OCI-LY1 (cell line): ENCODE data around the gene FHL2.

Source experiments
- H2AFZ ChIP-seq: fragments of 200-600 bp; sonication (generic), shearing (Covaris generic); 2 replicates; pipeline ENCODE4 v1.6.0; 2014; ENCODE audit warnings: antibody characterized with exemption, mild to moderate bottlenecking, low read length
- H3F3A ChIP-seq: fragments of 200-600 bp; sonication (generic), shearing (Covaris generic); 2 replicates; pipeline ENCODE4 v1.6.0; 2014; ENCODE audit warnings: mild to moderate bottlenecking, antibody characterized with exemption, low read length, moderate library complexity; ENCODE audit not compliant: insufficient read depth
- H3K27ac ChIP-seq: fragments of 200-600 bp; sonication (generic); 2 replicates; pipeline ENCODE4 v1.5.1; 2014; ENCODE audit warnings: low read length, mixed run types, mild to moderate bottlenecking, low read depth; ENCODE audit not compliant: poor library complexity, severe bottlenecking
- H3K27me3 ChIP-seq: fragments of 200-600 bp; sonication (generic); 2 replicates; pipeline ENCODE4 v1.6.0; 2014; ENCODE audit warnings: antibody characterized with exemption, mild to moderate bottlenecking, low read length, moderate library complexity; ENCODE audit not compliant: insufficient read depth
- H3K36me3 ChIP-seq: fragments of 200-600 bp; sonication (generic); 2 replicates; pipeline ENCODE4 v1.6.1; 2014; ENCODE audit warnings: mild to moderate bottlenecking, antibody characterized with exemption, low read length, moderate library complexity, mixed read lengths; ENCODE audit not compliant: insufficient read depth
- H3K4me1 ChIP-seq: fragments of 200-600 bp; sonication (generic); 2 replicates; pipeline ENCODE4 v1.5.1; 2014; ENCODE audit warnings: mild to moderate bottlenecking, low read length, moderate library complexity; ENCODE audit not compliant: insufficient read depth, severe bottlenecking
- H3K4me2 ChIP-seq: fragments of 200-600 bp; sonication (generic), shearing (Covaris generic); 2 replicates; pipeline ENCODE4 v1.6.1; 2014; ENCODE audit warnings: low read length
- H3K4me3 ChIP-seq: fragments of 200-600 bp; sonication (generic); 2 replicates; pipeline ENCODE4 v1.5.1; 2014; ENCODE audit warnings: low read length, low read depth, mild to moderate bottlenecking, mixed read lengths; ENCODE audit not compliant: poor library complexity, severe bottlenecking
- H3K79me2 ChIP-seq: fragments of 200-600 bp; shearing (Covaris generic); 2 replicates; pipeline ENCODE4 v1.6.1; 2016; ENCODE audit warnings: mixed run types, low read length, mixed read lengths; ENCODE audit not compliant: insufficient read depth
- H3K9ac ChIP-seq: fragments of 200-600 bp; sonication (generic), shearing (Covaris generic); 2 replicates; pipeline ENCODE4 v1.6.1; 2014; ENCODE audit warnings: mild to moderate bottlenecking, low read length, mixed read lengths
- H3K9me2 ChIP-seq: fragments of 200-600 bp; sonication (generic), shearing (Covaris generic); 2 replicates; pipeline ENCODE4 v1.6.1; 2014; ENCODE audit warnings: low read depth, mild to moderate bottlenecking, low read length, mixed read lengths
- H3K9me3 ChIP-seq: fragments of 200-600 bp; shearing (Covaris generic); 2 replicates; pipeline ENCODE4 v1.6.1; 2014; ENCODE audit warnings: low read length, mixed read lengths
- H4K20me1 ChIP-seq: fragments of 200-600 bp; sonication (generic), shearing (Covaris generic); 2 replicates; pipeline ENCODE4 v1.6.0; 2016; ENCODE audit warnings: mild to moderate bottlenecking, low read length; ENCODE audit not compliant: insufficient read depth
- CTCF ChIP-seq: fragments of 200-600 bp; sonication (generic), shearing (Covaris generic); IDR thresholded peaks from 2 replicates; pipeline ENCODE4 v1.5.1; 2017; ENCODE audit warnings: mild to moderate bottlenecking, antibody characterized with exemption, low read length, moderate library complexity, mixed read lengths
- EZH2 ChIP-seq: fragments of 200-600 bp; sonication (generic), shearing (Covaris generic); IDR thresholded peaks from 2 replicates; pipeline ENCODE4 v1.8.0; 2017; ENCODE audit warnings: borderline replicate concordance, mixed run types, mild to moderate bottlenecking, antibody characterized with exemption, low read length, moderate library complexity, mixed read lengths

Gene FHL2

GRCh38 chr2:105334211-105334610 lies 64.6 kb downstream of the FHL2 start:
- no peak overlapping the region for H3K27ac ChIP-seq
- no peak overlapping the region for H3K4me3 ChIP-seq
- no peak overlapping the region for H3K9ac ChIP-seq
- H3F3A ChIP-seq, result 0 out of 2 replicates have a peak, but pooled peaks cover 4% of the 10 kb centered on the region
- peaks cover 32% of the 10 kb centered on the region for H3K4me1 ChIP-seq
- no peaks in the 10 kb centered on the region for H3K9me3 ChIP-seq
- no peak overlapping the region for H3K4me2 ChIP-seq
- 0 out of 2 replicates have a peak, but pooled peaks cover 2% of the 10 kb centered on the region for H4K20me1 ChIP-seq
- H2AFZ ChIP-seq, result no peak overlapping the region
- peaks cover 8% of the 10 kb centered on the region for H3K36me3 ChIP-seq
- H3K9me2 ChIP-seq, result no peaks in the 10 kb centered on the region
- peaks cover 25% of the 10 kb centered on the region for H3K79me2 ChIP-seq
- TF ChIP-seq CTCF (no peak), EZH2 (no peak)
- no peaks in the 10 kb centered on the region for H3K27me3 ChIP-seq

- Histone ChIP-seq H3K79me2 (peaks cover 34% of the 10 kb centered on the region), H3K4me3 (no peak overlapping the region), H3K4me1 (peaks cover 27% of the 10 kb centered on the region), H4K20me1 (no peaks in the 10 kb centered on the region), H2AFZ (no peak overlapping the region), H3K4me2 (no peak overlapping the region; the same call in 1 of the 2 replicates), H3K9me3 (no peaks in the 10 kb centered on the region), H3K27ac (peak overlapping the region; percentile 1), H3K36me3 (peaks cover 11% of the 10 kb centered on the region), H3K27me3 (no peaks in the 10 kb centered on the region), H3K9ac (no peak overlapping the region; the same call in 1 of the 2 replicates), H3F3A (0 out of 2 replicates have a peak, but pooled peaks cover 4% of the 10 kb centered on the region), H3K9me2 (no peaks in the 10 kb centered on the region)
- TF ChIP-seq CTCF, result no peak
- TF ChIP-seq EZH2, result no peak
Measured at GRCh38 chr2:105330681-105331375, 68.0 kb downstream of the FHL2 start.

- peak within 1 kb of the TSS; percentile 97 for H3K4me2 ChIP-seq
- no peaks in the 10 kb centered on the region for H3K9me2 ChIP-seq
- peaks cover 27% of the 10 kb centered on the region for H3K4me1 ChIP-seq
- peak; percentile 7; the same call in 1 of the 2 replicates for TF ChIP-seq CTCF
- no peak for TF ChIP-seq EZH2
- no peaks in the 10 kb centered on the region for H3K27me3 ChIP-seq
- no peaks in the 10 kb centered on the region for H3K9me3 ChIP-seq
- no peaks in the 10 kb centered on the region for H4K20me1 ChIP-seq
- H3K36me3 ChIP-seq, result peaks cover 21% of the 10 kb centered on the region
- H3K27ac ChIP-seq, result peak within 1 kb of the TSS; percentile 70
- H2AFZ ChIP-seq, result peak within 1 kb of the TSS; percentile 34; the same call in 1 of the 2 replicates
- H3F3A ChIP-seq, result 0 out of 2 replicates have a peak, but pooled peaks cover 4% of the 10 kb centered on the region
- H3K9ac ChIP-seq, result peak within 1 kb of the TSS; percentile 96
- peak within 1 kb of the TSS; percentile 99 for H3K4me3 ChIP-seq
- H3K79me2 ChIP-seq, result peaks cover 42% of the 10 kb centered on the region
Measured at GRCh38 chr2:105329561-105330495, 69.0 kb downstream of the FHL2 start, which contains the start of gene TGFBRAP1. TSS of gene TGFBRAP1 (minus strand) at chr2:105329735. CDS start at chr2:105308301, 21,434 bp downstream.
